GM21737 (cell line): ENCODE data around the gene EMC8.
"Not testable (repeated sequence)": the region's sequence is repeated elsewhere in the genome, so short reads cannot be mapped to it uniquely, and the experiment has no call there.

ENCODE experiments used
- ATAC-seq: cut with Tn5 transposase; IDR thresholded peaks from one replicate; pipeline ENCODE4 v1.9.1; 2021; ENCODE audit warnings: mild to moderate bottlenecking, moderate library complexity; ENCODE audit not compliant: unreplicated experiment

Gene EMC8

GRCh38 chr16:85835227-85835751, 35.9 kb upstream of the EMC8 start:
- ATAC-seq = no peak

DNA sequence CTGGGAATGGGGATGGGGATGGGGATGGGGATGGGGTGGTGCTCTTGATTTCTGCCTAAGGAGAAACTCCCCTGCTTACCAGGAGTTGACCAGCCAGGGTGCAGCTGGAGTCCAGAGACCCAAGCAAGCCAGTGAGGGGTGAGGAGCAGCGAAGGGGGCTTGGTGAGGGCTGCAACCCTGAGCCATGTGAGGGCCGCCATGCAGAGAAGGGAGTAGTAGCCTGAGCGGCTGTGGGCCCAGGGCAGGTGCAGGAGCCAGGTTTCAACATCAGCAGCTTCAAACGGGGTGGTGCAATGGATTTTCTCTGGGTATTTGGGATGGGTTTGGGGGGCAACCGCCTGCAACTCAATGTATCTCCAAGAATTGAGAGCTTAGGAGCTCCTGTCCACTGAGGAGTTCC, 35.4 kb upstream of the EMC8 start:
- no peak for ATAC-seq

- no peak for ATAC-seq
Measured at GRCh38 chr16:85833219-85833920, 34.0 kb upstream of the EMC8 start.

DNA sequence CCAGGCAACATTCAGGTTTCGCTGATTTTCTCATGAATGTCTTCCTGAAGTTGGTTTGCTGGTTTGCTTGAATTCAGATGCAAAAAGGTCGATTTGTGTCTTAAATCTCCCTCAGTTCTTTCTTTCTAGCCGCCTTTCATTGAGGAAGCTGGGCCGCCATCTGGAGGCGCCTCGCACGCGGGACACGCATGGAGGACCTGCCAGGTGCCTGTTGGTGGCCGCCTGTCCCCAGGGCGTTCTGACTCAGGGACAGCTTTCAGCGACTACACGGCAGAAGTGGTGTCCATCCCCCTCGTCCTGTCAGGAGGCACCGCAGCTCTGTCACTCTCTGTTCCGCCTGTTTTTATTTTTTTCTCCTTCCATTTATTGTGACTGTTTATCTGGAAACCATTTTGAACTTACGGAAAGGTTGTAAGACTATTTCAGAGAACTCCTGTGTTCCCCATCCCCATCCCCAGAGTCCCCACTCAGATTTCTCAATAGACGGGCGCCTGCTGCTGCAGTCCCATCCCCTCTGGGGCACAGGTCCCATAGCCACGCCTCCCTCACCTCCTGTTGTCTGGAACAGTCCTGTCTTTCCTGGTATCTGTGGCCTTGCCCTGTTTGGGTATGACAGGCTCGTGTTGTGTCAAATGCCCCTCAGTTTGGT, 33.4 kb upstream of the EMC8 start:
- peak; percentile 55 for ATAC-seq

- no peak for ATAC-seq
Measured at GRCh38 chr16:85830821-85831220, 31.5 kb upstream of the EMC8 start.

DNA sequence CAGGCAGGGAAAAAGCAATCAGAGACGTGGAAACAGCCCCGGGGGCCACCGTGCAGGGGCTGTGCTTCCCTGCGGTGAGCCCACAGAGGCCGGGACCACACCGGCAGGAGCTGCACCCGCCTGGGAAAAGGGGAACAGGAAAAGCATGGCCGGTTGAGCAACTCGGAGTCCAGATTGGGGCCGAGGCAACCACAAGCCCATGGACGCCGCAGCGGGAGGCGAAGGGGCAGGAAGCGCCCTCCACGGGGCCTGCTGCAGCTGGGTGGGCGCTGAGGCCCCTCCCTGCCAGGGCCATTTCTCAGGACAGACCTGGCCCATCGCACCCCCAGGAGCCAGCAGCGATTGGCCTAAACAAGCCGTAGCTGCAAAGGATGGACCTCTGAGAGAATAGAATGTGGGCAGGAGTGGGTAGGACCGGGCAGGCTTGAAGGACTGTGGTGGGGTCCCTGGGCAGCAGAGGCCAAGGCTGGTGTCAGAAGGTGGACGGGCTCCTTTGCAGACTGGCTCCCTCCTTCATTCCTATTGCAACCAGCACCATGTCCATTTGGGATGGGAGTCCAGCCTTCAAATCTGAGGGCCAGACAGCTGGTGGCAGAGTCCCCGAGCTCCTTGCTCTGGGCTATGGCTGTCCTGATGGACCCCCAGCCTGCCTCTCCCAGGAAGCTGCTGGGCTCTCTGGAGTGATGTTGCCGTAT, 30.6 kb upstream of the EMC8 start:
- no peak for ATAC-seq

GRCh38 chr16:85829171-85829719, 29.9 kb upstream of the EMC8 start:
- no peak for ATAC-seq

- no peak for ATAC-seq
Measured at GRCh38 chr16:85828166-85828565, 28.8 kb upstream of the EMC8 start.

- ATAC-seq = no peak
Measured at GRCh38 chr16:85826686-85827247, 27.4 kb upstream of the EMC8 start.

DNA sequence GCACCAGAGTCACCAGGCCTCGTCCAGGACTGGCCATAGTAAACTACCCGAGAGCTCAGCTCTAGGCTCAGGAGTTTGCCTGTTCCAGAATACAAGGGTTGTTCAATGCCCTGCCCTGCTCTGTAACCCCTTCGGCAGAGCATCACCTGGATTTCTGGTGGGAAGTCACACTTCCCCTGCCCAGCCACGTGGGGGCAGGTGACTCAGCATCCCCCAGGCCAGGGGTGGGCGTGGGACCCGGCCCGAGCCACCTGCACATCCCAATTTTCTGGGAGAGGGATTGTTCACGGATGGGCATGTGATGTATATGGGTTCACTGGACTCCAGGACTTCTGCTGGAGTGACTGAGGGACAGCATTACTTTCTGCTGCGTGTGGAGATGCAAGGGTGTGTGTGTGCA, 26.0 kb upstream of the EMC8 start:
- ATAC-seq = no peak

- ATAC-seq = no peak
Measured at GRCh38 chr16:85824161-85825135, 25.1 kb upstream of the EMC8 start.

DNA sequence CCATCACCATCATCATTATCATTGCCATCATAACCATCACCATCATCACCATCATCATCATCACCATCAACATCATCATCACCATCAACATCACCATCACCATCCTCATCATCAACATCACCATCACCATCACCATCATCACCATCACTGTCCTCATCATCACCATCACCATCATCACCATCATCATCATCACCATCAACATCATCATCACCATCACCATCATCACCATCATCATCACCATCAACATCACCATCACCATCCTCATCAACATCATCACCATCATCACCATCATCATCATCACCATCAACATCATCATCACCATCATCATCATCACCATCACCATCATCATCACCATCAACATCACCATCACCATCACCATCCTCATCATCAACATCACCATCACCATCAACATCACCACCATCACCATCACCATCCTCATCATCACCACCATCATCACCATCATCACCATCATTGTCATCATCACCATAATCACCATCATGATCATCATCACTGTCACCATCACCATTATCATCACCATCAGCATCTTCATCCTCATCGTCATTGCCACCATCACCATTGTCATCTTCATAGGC, 24.1 kb upstream of the EMC8 start:
- ATAC-seq = no peak

DNA sequence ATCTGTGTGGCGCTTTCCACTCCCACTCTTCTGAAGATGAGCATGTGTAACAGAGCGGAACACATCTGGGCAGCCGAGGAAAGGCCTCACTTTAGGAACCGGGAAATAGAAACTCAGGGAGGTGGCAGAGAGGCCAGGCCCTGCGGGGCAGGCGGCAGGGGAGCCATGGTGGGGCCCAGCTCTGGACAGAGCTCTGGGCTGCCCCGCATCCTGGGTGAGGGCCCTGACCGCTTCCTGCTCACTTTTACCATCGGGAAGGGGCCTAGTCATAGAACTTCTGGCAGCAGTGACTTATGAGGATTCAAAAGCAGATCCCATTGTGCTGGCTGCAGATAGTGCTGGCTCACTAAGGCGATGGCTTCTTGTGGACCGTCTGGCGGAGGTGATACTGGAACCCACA, 22.8 kb upstream of the EMC8 start:
- no peak for ATAC-seq

GRCh38 chr16:85821390-85822135, 22.2 kb upstream of the EMC8 start:
- ATAC-seq = peak; percentile 75

DNA sequence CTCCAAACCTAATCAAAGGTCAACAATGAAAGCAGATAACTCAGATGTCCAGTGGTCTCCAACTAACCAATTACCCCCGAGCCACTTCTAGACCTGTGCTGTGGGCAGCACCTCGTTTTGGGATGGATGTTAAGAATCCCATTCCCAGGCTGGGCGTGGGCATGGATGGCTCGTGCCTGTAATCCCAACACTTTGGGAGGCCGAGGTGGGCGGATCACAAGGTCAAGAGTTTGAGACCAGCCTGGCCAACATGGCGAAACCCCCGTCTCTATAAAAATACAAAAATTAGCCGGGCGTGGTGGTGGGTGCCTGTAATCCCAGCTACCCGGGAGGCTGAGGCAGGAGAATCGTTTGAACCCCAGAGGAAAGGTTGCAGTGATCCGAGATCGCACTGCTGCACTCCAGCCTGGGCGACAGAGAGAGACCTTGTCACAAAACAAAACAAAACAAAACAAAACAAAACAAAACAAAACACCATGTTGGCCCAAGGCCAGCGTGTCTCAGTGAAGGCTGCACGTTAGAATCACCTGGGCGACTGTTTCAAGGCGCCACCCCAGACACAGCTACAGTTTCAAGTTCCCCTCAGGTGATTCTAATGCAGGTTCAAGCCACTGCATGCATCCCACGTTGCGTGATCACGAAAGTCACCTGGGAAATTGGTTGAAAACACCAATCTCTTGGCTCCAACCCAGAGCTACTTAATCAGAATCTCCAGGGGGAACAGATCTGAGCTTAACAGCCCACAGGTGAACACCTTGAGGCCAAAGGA, 21.4 kb upstream of the EMC8 start:
- ATAC-seq = no peak

- ATAC-seq = no peak
Measured at GRCh38 chr16:85819771-85820170, 20.4 kb upstream of the EMC8 start.

GRCh38 chr16:85819245-85819644, 19.9 kb upstream of the EMC8 start:
- no peak for ATAC-seq

- ATAC-seq = not testable (repeated sequence)
Measured at GRCh38 chr16:85817195-85817594, 17.9 kb upstream of the EMC8 start.
